ENCODE results near the gene PDZRN3. TPM values are rescaled to one million over a fixed set of nuclear protein-coding genes. Genes with fewer than 3 reads are reported as not detected.

PDZRN3 gene
- total RNA-seq, 1 experiment from 2014 or later: 0.17 TPM

GRCh38 chr3:73608456-73609314, 16.1 kb downstream of the PDZRN3 start:
- Histone ChIP-seq H3K4me2 (ENCODE audit: low read length) (no peak overlapping the region), H3K9me2 (ENCODE audit: insufficient read depth) (no peaks in the 10 kb centered on the region), H4K20me1 (ENCODE audit: insufficient read depth) (no peaks in the 10 kb centered on the region), H3K9ac (ENCODE audit: low read length) (no peak overlapping the region), H3K27me3 (ENCODE audit: insufficient read depth, low read length) (no peaks in the 10 kb centered on the region), H3K9me3 (ENCODE audit: control insufficient read depth in 1 of 2, insufficient read depth in 1 of 2, low read depth in 1 of 2, low read length in 2 of 2) (peaks cover 0 to 2% of the 10 kb centered on the region in 2 experiments; a peak in 1 of 4 replicates), H3K79me2 (ENCODE audit: insufficient read depth, low read length) (no peaks in the 10 kb centered on the region), H3K4me1 (ENCODE audit: control insufficient read depth in 1 of 2, insufficient read depth in 2 of 2, low read length in 2 of 2) (no peaks in the 10 kb centered on the region), H3K4me3 (replicated peaks in 1 of 2; ENCODE audit: low read depth in 1 of 2, low read length in 2 of 2) (no peak overlapping the region), H2AFZ (ENCODE audit: low read depth, low read length, poor library complexity, severe bottlenecking) (no peak overlapping the region), H3K36me3 (ENCODE audit: control insufficient read depth in 1 of 2, insufficient read depth in 2 of 2, low read length in 2 of 2) (no peaks in the 10 kb centered on the region), H3K27ac (ENCODE audit: low read depth, low read length) (no peak overlapping the region)
- TF ChIP-seq ATF3 (IDR thresholded peaks at IDR 0.05): no peak
- TF ChIP-seq EZH2 (IDR thresholded peaks at IDR 0.05): no peak
- TF ChIP-seq YY1 (IDR thresholded peaks at IDR 0.05; ENCODE audit: extremely low read depth, insufficient replicate concordance, low read depth, low read length): no peak
- no peak for TF ChIP-seq EGR1 (IDR thresholded peaks at IDR 0.05; ENCODE audit: low read depth)
- no peak for TF ChIP-seq CTCF (IDR thresholded peaks at IDR 0.05 in 2 of 3, conservative IDR thresholded peaks at IDR 0.05 in 1 of 3; ENCODE audit: borderline replicate concordance in 1 of 3, insufficient read depth in 1 of 3, low read depth in 2 of 3, low read length in 2 of 3)
- no peak for TF ChIP-seq ZBTB33 (IDR thresholded peaks at IDR 0.05; ENCODE audit: extremely low read depth, insufficient replicate concordance, low read length)
- no peak for TF ChIP-seq FOSL1 (IDR thresholded peaks at IDR 0.05; ENCODE audit: low read depth)
- no peak for TF ChIP-seq ELF1 (IDR thresholded peaks at IDR 0.05; ENCODE audit: borderline replicate concordance, low read depth)
- TF ChIP-seq POLR2AphosphoS5 (IDR thresholded peaks at IDR 0.05; ENCODE audit: low read depth, low read length): no peak
- TF ChIP-seq CBX3 (IDR thresholded peaks at IDR 0.05; ENCODE audit: low read depth): no peak
- TF ChIP-seq SRF (IDR thresholded peaks at IDR 0.05; ENCODE audit: low read depth): no peak
- TF ChIP-seq SP1 (IDR thresholded peaks at IDR 0.05; ENCODE audit: low read depth): no peak
- no peak for TF ChIP-seq SIN3A (IDR thresholded peaks at IDR 0.05; ENCODE audit: low read depth)
- no peak for TF ChIP-seq REST (IDR thresholded peaks at IDR 0.05; ENCODE audit: low read depth)
- TF ChIP-seq ZFX (IDR thresholded peaks at IDR 0.05): no peak
- no peak for TF ChIP-seq MAX (IDR thresholded peaks at IDR 0.05)
- TF ChIP-seq CEBPB (IDR thresholded peaks at IDR 0.05; ENCODE audit: low read depth): no peak
- no TSS peak for BruUV-seq (replicated peaks)
- POLR2A ChIA-PET: no interaction called here
- RAD21 ChIA-PET (ENCODE audit: low non-redundant PET in 1 of 2, low total read pairs in 2 of 2, uncharacterized antibody in 2 of 2, unreplicated experiment in 2 of 2): no interaction called here
- DNase-seq (ENCODE audit: low read depth, low spot score) (no peak), ATAC-seq (no peak)
- intact Hi-C loops (cut with micrococcal nuclease): no loop called here
- CTCF ChIA-PET: no interaction called here

All from HCT116 (cell line).